ENCODE measurements around the gene SYAP1.

GRCh38 chrX:16750136-16750535, 30.7 kb downstream of the SYAP1 start:
- TF ChIP-seq, protein P1, sequence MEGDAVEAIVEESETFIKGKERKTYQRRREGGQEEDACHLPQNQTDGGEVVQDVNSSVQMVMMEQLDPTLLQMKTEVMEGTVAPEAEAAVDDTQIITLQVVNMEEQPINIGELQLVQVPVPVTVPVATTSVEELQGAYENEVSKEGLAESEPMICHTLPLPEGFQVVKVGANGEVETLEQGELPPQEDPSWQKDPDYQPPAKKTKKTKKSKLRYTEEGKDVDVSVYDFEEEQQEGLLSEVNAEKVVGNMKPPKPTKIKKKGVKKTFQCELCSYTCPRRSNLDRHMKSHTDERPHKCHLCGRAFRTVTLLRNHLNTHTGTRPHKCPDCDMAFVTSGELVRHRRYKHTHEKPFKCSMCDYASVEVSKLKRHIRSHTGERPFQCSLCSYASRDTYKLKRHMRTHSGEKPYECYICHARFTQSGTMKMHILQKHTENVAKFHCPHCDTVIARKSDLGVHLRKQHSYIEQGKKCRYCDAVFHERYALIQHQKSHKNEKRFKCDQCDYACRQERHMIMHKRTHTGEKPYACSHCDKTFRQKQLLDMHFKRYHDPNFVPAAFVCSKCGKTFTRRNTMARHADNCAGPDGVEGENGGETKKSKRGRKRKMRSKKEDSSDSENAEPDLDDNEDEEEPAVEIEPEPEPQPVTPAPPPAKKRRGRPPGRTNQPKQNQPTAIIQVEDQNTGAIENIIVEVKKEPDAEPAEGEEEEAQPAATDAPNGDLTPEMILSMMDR (IDR thresholded peaks at IDR 0.05), result no peak
- no peak for TF ChIP-seq EZH2 (IDR thresholded peaks at IDR 0.05; ENCODE audit: borderline replicate concordance, insufficient read depth, low read depth, low read length, poor library complexity, severe bottlenecking)

All from B cell (primary cell).